Gastrocnemius medialis (tissue), 4 donors: ENCODE measurements around the gene KIAA1217. TPM values are rescaled to one million over a fixed set of nuclear protein-coding genes. Genes with fewer than 3 reads are reported as not detected.
A peak's percentile ranks its signal among the peaks of the same experiment; 100 is the strongest.

Experiments
- ATAC-seq, 2 donors: fragments of 150-250 bp; one replicate each; pipeline ENCODE4 v1.9.1; 2016
- DNase-seq, 2 donors: peaks; one replicate each; pipeline ENCODE4 v3.0.0-alpha.2; 2019
- H3K27ac ChIP-seq, 4 donors: fragments of 200-600 bp; sonication (generic); 1 replicate in 1 of 4; 2 replicates in 3 of 4; pipeline ENCODE4 v1.5.1; 2016 to 2018; ENCODE audit warnings: mild to moderate bottlenecking in 2 of 4, moderate library complexity in 1 of 4
- H3K27me3 ChIP-seq, 3 donors: fragments of 200-600 bp; sonication (generic) in 2 of 3; 1 replicate in 1 of 3; 2 replicates in 2 of 3; pipeline versions ENCODE4 v1.5.1 to v1.6.0; 2016 to 2019; ENCODE audit warnings: mild to moderate bottlenecking in 1 of 3, moderate library complexity in 1 of 3
- H3K36me3 ChIP-seq, 2 donors: fragments of 200-600 bp; sonication (generic) in 1 of 2; one replicate each; pipeline ENCODE4 v1.5.1; 2017 to 2018
- H3K4me1 ChIP-seq, 2 donors: fragments of 200-600 bp; sonication (generic) in 1 of 2; one replicate each; pipeline ENCODE4 v1.5.1; 2016 to 2017; ENCODE audit warnings: mild to moderate bottlenecking in 2 of 2
- H3K4me3 ChIP-seq, 4 donors: fragments of 200-600 bp; sonication (generic) in 3 of 4; 1 replicate in 1 of 4; 2 replicates in 3 of 4; pipeline ENCODE4 v1.5.1; 2016 to 2019; ENCODE audit warnings: mild to moderate bottlenecking in 2 of 4
- H3K9me3 ChIP-seq, 3 donors: fragments of 200-600 bp; sonication (generic) in 2 of 3; 1 replicate in 1 of 3; 2 replicates in 2 of 3; pipeline ENCODE4 v1.5.1; 2016 to 2019
- CTCF ChIP-seq, 5 experiments: fragments of 450-650 bp in 3 of 5; fragments of 200-600 bp in 2 of 5; sonication (generic) in 2 of 5; IDR thresholded peaks in 4 of 5; conservative IDR thresholded peaks in 1 of 5; 1 replicate in 4 of 5; 2 replicates in 1 of 5; pipeline ENCODE4 v1.5.1; 2016 to 2019; ENCODE audit warnings: antibody characterized with exemption in 5 of 5, mild to moderate bottlenecking in 3 of 5, moderate library complexity in 3 of 5
- POLR2A ChIP-seq, 2 donors: fragments of 450-650 bp; IDR thresholded peaks; one replicate each; pipeline ENCODE4 v1.6.1; 2017; ENCODE audit warnings: antibody characterized with exemption in 2 of 2, mild to moderate bottlenecking in 2 of 2, moderate library complexity in 2 of 2
- in situ Hi-C, 4 donors: fragments of 200-750 bp; cut with MboI; loops; one replicate each; pipeline versions ENCODE4 v1.15.0 to v1.8.0; 2017; ENCODE audit warnings: low sequenced_read_pairs in 4 of 4
- intact Hi-C: fragments of 100-400 bp; cut with DNase I; formaldehyde crosslinking; loops from one replicate; pipeline ENCODE4 v1.15.1; 2023; ENCODE audit warnings: low total_unique reads
- total RNA-seq, 4 donors: library from RNA; depleted of rRNA; stranded (reverse); fragments of >200 nt; gene quantifications; one replicate each; pipeline versions ENCODE4 v1.1.0 to v1.2.3, GENCODE V29; 2016

KIAA1217 gene
- total RNA-seq, 4 donors from 2014 or later: 152 to 266 (median 155) TPM

GRCh38 chr10:24241536-24242040 is 32.6 kb downstream of the KIAA1217 start:
- DNase-seq: no peak
- ATAC-seq: no peak
- Histone ChIP-seq H3K9me3 (no peaks in the 10 kb centered on the region), H3K27me3 (no peaks in the 10 kb centered on the region), H3K4me3 (no peak overlapping the region), H3K36me3 (no peaks in the 10 kb centered on the region), H3K27ac (peak overlapping the region; percentile 64 to 78 (median 68)), H3K4me1 (peaks cover 75 to 83% of the 10 kb centered on the region in 2 donors)
- intact Hi-C loops (no loop called here), in situ Hi-C loops (loop anchor here in 1 of 4 donors (25.0 kb wide), 1 partner anchor 121 kb away; no protein-coding TSS in a partner anchor)
- no peak for TF ChIP-seq POLR2A (IDR thresholded peaks at IDR 0.05)
- TF ChIP-seq CTCF (IDR thresholded peaks at IDR 0.05 in 4 of 5, conservative IDR thresholded peaks at IDR 0.05 in 1 of 5): no peak

GRCh38 chr10:24242562-24242961 is 33.6 kb downstream of the KIAA1217 start:
- Histone ChIP-seq H3K27ac (peak overlapping the region in 3 of 4 donors; percentile 26 to 68 (median 64)), H3K36me3 (no peaks in the 10 kb centered on the region), H3K4me3 (no peak overlapping the region), H3K9me3 (no peaks in the 10 kb centered on the region), H3K4me1 (peaks cover 74 to 82% of the 10 kb centered on the region in 2 donors), H3K27me3 (no peaks in the 10 kb centered on the region)
- intact Hi-C loops (no loop called here), in situ Hi-C loops (loop anchor here in 1 of 4 donors (25.0 kb wide), 1 partner anchor 120 kb away; no protein-coding TSS in a partner anchor)
- ATAC-seq (no peak), DNase-seq (no peak)
- TF ChIP-seq POLR2A (IDR thresholded peaks at IDR 0.05) (no peak), CTCF (IDR thresholded peaks at IDR 0.05 in 4 of 5, conservative IDR thresholded peaks at IDR 0.05 in 1 of 5) (no peak)

- in situ Hi-C loops: loop anchor here in 1 of 4 donors (25.0 kb wide), 1 partner anchor 116 kb away; no protein-coding TSS in a partner anchor
- DNase-seq (no peak), ATAC-seq (no peak)
- Histone ChIP-seq H3K4me1 (peaks cover 70 to 72% of the 10 kb centered on the region in 2 donors), H3K4me3 (no peak overlapping the region), H3K27me3 (no peaks in the 10 kb centered on the region), H3K36me3 (no peaks in the 10 kb centered on the region), H3K27ac (peak overlapping the region; percentile 94 to 98 (median 96)), H3K9me3 (no peaks in the 10 kb centered on the region)
- intact Hi-C loops: no loop called here
- TF ChIP-seq POLR2A (IDR thresholded peaks at IDR 0.05) (no peak), CTCF (IDR thresholded peaks at IDR 0.05 in 4 of 5, conservative IDR thresholded peaks at IDR 0.05 in 1 of 5) (no peak)
Observed at GRCh38 chr10:24246365-24246764, 37.4 kb downstream of the KIAA1217 start.

GRCh38 chr10:24247841-24248240 is 38.9 kb downstream of the KIAA1217 start:
- no peak for TF ChIP-seq POLR2A (IDR thresholded peaks at IDR 0.05)
- Histone ChIP-seq H3K4me1 (peaks cover 71 to 72% of the 10 kb centered on the region in 2 donors), H3K9me3 (no peaks in the 10 kb centered on the region), H3K36me3 (no peaks in the 10 kb centered on the region), H3K27ac (peak overlapping the region; percentile 94 to 98 (median 96)), H3K27me3 (no peaks in the 10 kb centered on the region), H3K4me3 (no peak overlapping the region)
- ATAC-seq: no peak
- intact Hi-C loops (no loop called here), in situ Hi-C loops (loop anchor here in 1 of 4 donors (25.0 kb wide), 1 partner anchor 114 kb away; no protein-coding TSS in a partner anchor)
- DNase-seq: no peak

- Histone ChIP-seq H3K27me3 (no peaks in the 10 kb centered on the region), H3K9me3 (no peaks in the 10 kb centered on the region), H3K4me1 (peaks cover 81 to 85% of the 10 kb centered on the region in 2 donors), H3K36me3 (no peaks in the 10 kb centered on the region), H3K27ac (peak overlapping the region; percentile 94 to 98 (median 96)), H3K4me3 (no peak overlapping the region)
- TF ChIP-seq CTCF (IDR thresholded peaks at IDR 0.05 in 4 of 5, conservative IDR thresholded peaks at IDR 0.05 in 1 of 5): no peak
- in situ Hi-C loops (loop anchor here in 1 of 4 donors (25.0 kb wide), 1 partner anchor 112 kb away; no protein-coding TSS in a partner anchor), intact Hi-C loops (loop anchor here (2.0 to 5.0 kb wide), 2 partner anchors 111 to 132 kb away; no protein-coding TSS in a partner anchor)
- DNase-seq: peak in 1 of 2 donors; percentile 54
- peak in 1 of 2 donors; percentile 48 for ATAC-seq
Observed at GRCh38 chr10:24249829-24250415, 41.0 kb downstream of the KIAA1217 start.
